ENCODE measurements around the gene PCDH1.
"Not testable (repeated sequence)": the region's sequence is repeated elsewhere in the genome, so short reads cannot be mapped to it uniquely, and the experiment has no call there.

Gene PCDH1

GRCh38 chr5:141878186-141878710 is at the start of gene PCDH1:
Gene PCDH1, minus strand, starts transcription at chr5:141878410. Its CDS starts 148 bp downstream, at chr5:141878262.
- DNase-seq (ENCODE audit: low read depth): no peak

GRCh38 chr5:141926434-141926833 is 48.2 kb upstream of the PCDH1 start:
- DNase-seq (ENCODE audit: low read depth): no peak

- DNase-seq (ENCODE audit: low read depth): peak; percentile 83
These were observed 45.5 kb upstream of the PCDH1 start, which contains the start of gene DELE1 for GRCh38 chr5:141923448-141924313. Gene DELE1, plus strand, starts transcription at chr5:141923871. Its CDS starts 71 bp downstream, at chr5:141923942.

GRCh38 chr5:141922827-141923447 is 44.7 kb upstream of the PCDH1 start:
- not testable (repeated sequence) for DNase-seq (ENCODE audit: low read depth)

GRCh38 chr5:141920771-141921170 is 42.6 kb upstream of the PCDH1 start:
- no peak for DNase-seq (ENCODE audit: low read depth)

GRCh38 chr5:141919218-141920119 is 41.3 kb upstream of the PCDH1 start:
- DNase-seq (ENCODE audit: low read depth): no peak

GRCh38 chr5:141917760-141918159 is 39.5 kb upstream of the PCDH1 start:
- DNase-seq (ENCODE audit: low read depth): no peak

GRCh38 chr5:141916522-141916921 is 38.3 kb upstream of the PCDH1 start:
- DNase-seq (ENCODE audit: low read depth): no peak

GRCh38 chr5:141915881-141916336 is 37.7 kb upstream of the PCDH1 start:
- DNase-seq (ENCODE audit: low read depth): no peak

GRCh38 chr5:141914797-141915196 is 36.6 kb upstream of the PCDH1 start:
- DNase-seq (ENCODE audit: low read depth): no peak

GRCh38 chr5:141914199-141914743 is 36.1 kb upstream of the PCDH1 start:
- no peak for DNase-seq (ENCODE audit: low read depth)

GRCh38 chr5:141913560-141914198 is 35.5 kb upstream of the PCDH1 start:
- no peak for DNase-seq (ENCODE audit: low read depth)

GRCh38 chr5:141910271-141910673 is 32.1 kb upstream of the PCDH1 start:
- DNase-seq (ENCODE audit: low read depth): no peak

- no peak for DNase-seq (ENCODE audit: low read depth)
These were observed 31.0 kb upstream of the PCDH1 start for GRCh38 chr5:141909212-141909611.

GRCh38 chr5:141908796-141909195 is 30.6 kb upstream of the PCDH1 start:
- DNase-seq (ENCODE audit: low read depth): no peak

- DNase-seq (ENCODE audit: low read depth): no peak
These were observed 28.8 kb upstream of the PCDH1 start for GRCh38 chr5:141906972-141907371.

- no peak for DNase-seq (ENCODE audit: low read depth)
These were observed 28.3 kb upstream of the PCDH1 start for GRCh38 chr5:141906517-141906916.

GRCh38 chr5:141904551-141904950 is 26.3 kb upstream of the PCDH1 start:
- no peak for DNase-seq (ENCODE audit: low read depth)

- no peak for DNase-seq (ENCODE audit: low read depth)
These were observed 25.1 kb upstream of the PCDH1 start for GRCh38 chr5:141903261-141903660.

GRCh38 chr5:141902015-141902814 is 24.0 kb upstream of the PCDH1 start:
- no peak for DNase-seq (ENCODE audit: low read depth)

All from activated T-helper 1 cell treated with Interleukin-2 at 50 U/mL for 16 hours (primary cell).